IMR-90 (cell line): ENCODE results near the gene TREH. TPM values are rescaled to one million over a fixed set of nuclear protein-coding genes. Genes with fewer than 3 reads are reported as not detected.

ENCODE experiments used
- ATAC-seq: fragments of 200-7000 bp; cut with Tn5 transposase; 2 replicates; pipeline ENCODE4 v1.9.1; 2020; ENCODE audit warnings: low read depth, mild to moderate bottlenecking, moderate library complexity
- BruUV-seq: library from RNA; stranded (reverse); fragments of 400-500 nt; replicated peaks from 2 replicates; lab custom pipeline; 2021; lab: Mats Ljungman, UMichigan
- CTCF ChIA-PET: fragments of 300-600 bp; formaldehyde crosslinking; extraction: SDS; loops from one replicate; lab custom pipeline; 2021; ENCODE audit warnings: antibody characterized with exemption; lab: Yijun Ruan, JAX
- POLR2A ChIA-PET: fragments of 300-600 bp; sonication (Branson Sonifier 250); formaldehyde crosslinking; loops from one replicate; lab custom pipeline; 2022; ENCODE audit warnings: antibody characterized with exemption; ENCODE audit not compliant: unreplicated experiment; lab: Charles Lee
- DNase-seq: peaks from one replicate; pipeline ENCODE4 v3.0.0; 2013
- H2AFZ ChIP-seq: replicated peaks from 2 replicates; pipeline ENCODE3; 2013; ENCODE audit warnings: low read length, mild to moderate bottlenecking; ENCODE audit not compliant: poor library complexity
- H2AK5ac ChIP-seq: 2 replicates; pipeline ENCODE4 v1.6.1; 2013; ENCODE audit warnings: low read depth, low read length, inconsistent platforms
- H2AK9ac ChIP-seq: replicated peaks from 2 replicates; pipeline ENCODE3; 2013; ENCODE audit warnings: mild to moderate bottlenecking, low read depth, low read length, moderate library complexity; ENCODE audit not compliant: poor library complexity
- H2BK120ac ChIP-seq: 2 replicates; pipeline ENCODE4 v1.6.1; 2013; ENCODE audit warnings: low read depth, low read length, inconsistent platforms
- H2BK15ac ChIP-seq: 3 replicates; pipeline ENCODE4 v1.6.1; 2013; ENCODE audit warnings: low read depth, low read length, inconsistent platforms
- H2BK20ac ChIP-seq: 2 replicates; pipeline ENCODE4 v1.6.1; 2013; ENCODE audit warnings: low read depth, mild to moderate bottlenecking, inconsistent platforms, low read length, moderate library complexity
- H2BK5ac ChIP-seq: 2 replicates; pipeline ENCODE4 v1.6.1; 2013; ENCODE audit warnings: mild to moderate bottlenecking, low read depth, low read length, inconsistent platforms; ENCODE audit not compliant: poor library complexity, severe bottlenecking
- H3K14ac ChIP-seq: replicated peaks from 2 replicates; pipeline ENCODE4 v1.6.1; 2013; ENCODE audit warnings: low read depth, low read length, inconsistent platforms
- H3K18ac ChIP-seq: 2 replicates; pipeline ENCODE4 v1.6.1; 2013; ENCODE audit warnings: low read depth, low read length, control low read depth
- H3K23ac ChIP-seq: 2 replicates; pipeline ENCODE4 v1.6.1; 2013; ENCODE audit warnings: low read depth, low read length, inconsistent platforms
- H3K27ac ChIP-seq: 2 replicates; pipeline ENCODE4 v1.5.1; 2013; ENCODE audit warnings: mild to moderate bottlenecking, control low read depth, low read length; ENCODE audit not compliant: insufficient read depth
- H3K27me3 ChIP-seq: 2 replicates; pipeline ENCODE4 v1.6.1; 2013; ENCODE audit warnings: low read length; ENCODE audit not compliant: control insufficient read depth, insufficient read depth
- H3K36me3 ChIP-seq: 2 replicates; pipeline ENCODE4 v1.6.1; 2013; ENCODE audit warnings: low read length, mixed read lengths; ENCODE audit not compliant: control insufficient read depth, insufficient read depth
- H3K4ac ChIP-seq: 2 replicates; pipeline ENCODE4 v1.6.1; 2013; ENCODE audit warnings: low read depth, low read length, inconsistent platforms
- H3K4me1 ChIP-seq: 2 replicates; pipeline ENCODE4 v1.6.1; 2013; ENCODE audit warnings: low read length, mixed read lengths; ENCODE audit not compliant: control insufficient read depth, insufficient read depth
- H3K4me2 ChIP-seq: 2 replicates; pipeline ENCODE4 v1.6.1; 2013; ENCODE audit warnings: low read depth, mild to moderate bottlenecking, control low read depth, low read length, moderate library complexity
- H3K4me3 ChIP-seq: 2 replicates; pipeline ENCODE4 v1.5.1; 2013; ENCODE audit warnings: low read depth, mild to moderate bottlenecking, control low read depth, low read length, moderate library complexity; ENCODE audit not compliant: insufficient read depth
- H3K56ac ChIP-seq: 2 replicates; pipeline ENCODE4 v1.6.1; 2013; ENCODE audit warnings: low read length, inconsistent platforms; ENCODE audit not compliant: insufficient read depth; ENCODE audit errors: extremely low read depth
- H3K79me1 ChIP-seq, 2 experiments: 2 replicates each; pipeline ENCODE4 v1.6.1; 2013; ENCODE audit warnings: low read length in 2 of 2, inconsistent platforms in 1 of 2, low read depth in 1 of 2
- H3K9ac ChIP-seq: 2 replicates; pipeline ENCODE4 v1.6.1; 2013; ENCODE audit warnings: low read depth, low read length, control low read depth
- H3K9me1 ChIP-seq: 2 replicates; pipeline ENCODE4 v1.6.1; 2013; ENCODE audit warnings: low read length, inconsistent platforms; ENCODE audit not compliant: insufficient read depth
- H3K9me3 ChIP-seq: 2 replicates; pipeline ENCODE4 v1.6.1; 2013; ENCODE audit warnings: low read length; ENCODE audit not compliant: control insufficient read depth, insufficient read depth
- H4K20me1 ChIP-seq: 2 replicates; pipeline ENCODE4 v1.6.1; 2013; ENCODE audit warnings: low read length, inconsistent platforms; ENCODE audit not compliant: insufficient read depth
- H4K5ac ChIP-seq: 2 replicates; pipeline ENCODE4 v1.6.1; 2013; ENCODE audit warnings: mild to moderate bottlenecking, low read depth, low read length, control low read depth
- H4K8ac ChIP-seq, 2 experiments: 2 replicates each; pipeline ENCODE4 v1.6.1; 2013; ENCODE audit warnings: low read depth in 2 of 2, low read length in 2 of 2, control low read depth in 1 of 2, inconsistent platforms in 1 of 2
- H4K91ac ChIP-seq: 2 replicates; pipeline ENCODE4 v1.6.1; 2013; ENCODE audit warnings: low read depth, low read length, inconsistent platforms; ENCODE audit not compliant: insufficient read depth
- BHLHE40 ChIP-seq: fragments of 150-350 bp; IDR thresholded peaks from 2 replicates; pipeline ENCODE4 v1.6.1; 2016; ENCODE audit warnings: mild to moderate bottlenecking, low read depth, low read length
- CEBPB ChIP-seq: IDR thresholded peaks from 2 replicates; pipeline ENCODE4 v1.6.1; 2012; ENCODE audit warnings: low read depth, low read length, improper control_type of control experiment
- CHD1 ChIP-seq: IDR thresholded peaks from 2 replicates; pipeline ENCODE4 v1.6.1; 2012; ENCODE audit warnings: low read depth, low read length, improper control_type of control experiment
- CTCF ChIP-seq: conservative IDR thresholded peaks from 2 replicates; pipeline ENCODE4 v1.5.1; 2012; ENCODE audit warnings: mild to moderate bottlenecking, low read depth, low read length, improper control_type of control experiment
- ELK1 ChIP-seq: fragments of 150-350 bp; IDR thresholded peaks from 2 replicates; pipeline ENCODE4 v1.6.1; 2016; ENCODE audit warnings: low read depth, mild to moderate bottlenecking, low read length, moderate library complexity, borderline replicate concordance
- FOS ChIP-seq: fragments of 150-350 bp; IDR thresholded peaks from 2 replicates; pipeline ENCODE4 v1.6.1; 2016; ENCODE audit warnings: low read depth, low read length
- MAFK ChIP-seq: IDR thresholded peaks from 2 replicates; pipeline ENCODE4 v1.6.1; 2012; ENCODE audit warnings: low read depth, low read length, improper control_type of control experiment
- MAZ ChIP-seq: IDR thresholded peaks from 2 replicates; pipeline ENCODE4 v1.6.1; 2012; ENCODE audit warnings: low read depth, mild to moderate bottlenecking, low read length, improper control_type of control experiment, moderate library complexity, borderline replicate concordance
- MXI1 ChIP-seq: IDR thresholded peaks from 2 replicates; pipeline ENCODE4 v1.6.1; 2012; ENCODE audit warnings: low read depth, mild to moderate bottlenecking, low read length, moderate library complexity, borderline replicate concordance
- NFE2L2 ChIP-seq: fragments of 150-350 bp; IDR thresholded peaks from 2 replicates; pipeline ENCODE4 v1.6.1; 2016; ENCODE audit warnings: low read depth, mild to moderate bottlenecking, low read length
- POLR2A ChIP-seq: IDR thresholded peaks from 2 replicates; pipeline ENCODE4 v1.6.1; 2012; ENCODE audit warnings: mild to moderate bottlenecking, low read depth, low read length
- RAD21 ChIP-seq: IDR thresholded peaks from 2 replicates; pipeline ENCODE4 v1.6.1; 2012; ENCODE audit warnings: low read length, improper control_type of control experiment
- RCOR1 ChIP-seq: IDR thresholded peaks from 2 replicates; pipeline ENCODE4 v1.6.1; 2012; ENCODE audit warnings: mild to moderate bottlenecking, low read length, improper control_type of control experiment; ENCODE audit not compliant: insufficient replicate concordance
- RFX5 ChIP-seq: IDR thresholded peaks from 2 replicates; pipeline ENCODE4 v1.8.0; 2012; ENCODE audit warnings: low read depth, mild to moderate bottlenecking, low read length, moderate library complexity
- SMC3 ChIP-seq: fragments of 150-350 bp; IDR thresholded peaks from 2 replicates; pipeline ENCODE4 v1.6.1; 2016; ENCODE audit warnings: low read depth, mild to moderate bottlenecking, antibody characterized with exemption, low read length, moderate library complexity
- WGBS, 2 experiments: methylation state at CpG; one replicate each; pipeline versions ENCODE4 v1.1.5 to v1.1.7; 2013; ENCODE audit warnings: missing lambda C conversion rate in 2 of 2; ENCODE audit not compliant: insufficient read length in 1 of 2; ENCODE audit errors: extremely low coverage in 2 of 2; 5-methylcytosine and 5-hydroxymethylcytosine counted together
- dilution Hi-C: fragments of 300-500 bp; cut with HindIII; formaldehyde crosslinking; loops from one replicate; pipeline ENCODE4 v1.14.3; 2018; ENCODE audit warnings: low sequenced_read_pairs; ENCODE audit not compliant: unreplicated experiment
- in situ Hi-C: fragments of 300-500 bp; cut with MboI; formaldehyde crosslinking; loops from 3 replicates; pipeline ENCODE4 v1.14.3; 2019; ENCODE audit warnings: low sequenced_read_pairs, inconsistent platforms, mixed read lengths
- intact Hi-C: fragments of 100-400 bp; cut with micrococcal nuclease; formaldehyde crosslinking; loops from 2 replicates; pipeline ENCODE4 v1.10.0; 2022
- polyA plus RNA-seq, 3 experiments: library from polyadenylated mRNA; depleted of rRNA; stranded (reverse); fragments of >200 nt; gene quantifications; 2 replicates each; pipeline ENCODE4 v1.2.3, GENCODE V29; 2012; ENCODE audit warnings: low replicate concordance in 1 of 3
- total RNA-seq: library from RNA; depleted of rRNA; stranded (reverse); fragments of >200 nt; gene quantifications from 2 replicates; pipeline ENCODE4 v1.2.3, GENCODE V29; 2012
- TF ChIP-seq, protein P1 (sequence below): fragments of 150-350 bp; IDR thresholded peaks from 2 replicates; pipeline ENCODE4 v1.6.1; 2017; ENCODE audit warnings: mild to moderate bottlenecking, antibody characterized with exemption, low read length, low read depth

The TREH gene
- total and polyA plus RNA-seq, 2 of the 4 experiments (the other 2 are of a cell fraction), result not detected

- POLR2A ChIA-PET, result no interaction called here
- Histone ChIP-seq H3K9ac (no peak overlapping the region), H4K5ac (no peak overlapping the region), H2AK9ac (no peak overlapping the region), H3K4me3 (no peak overlapping the region), H4K8ac (no peak overlapping the region), H2AFZ (no peak overlapping the region), H3K4ac (no peak overlapping the region), H3K27ac (no peak overlapping the region), H3K23ac (no peak overlapping the region), H2BK5ac (no peak overlapping the region), H3K4me2 (no peak overlapping the region), H3K18ac (no peak overlapping the region), H3K27me3 (no peaks in the 10 kb centered on the region), H2BK120ac (no peak overlapping the region), H3K9me1 (no peaks in the 10 kb centered on the region), H2AK5ac (no peak overlapping the region), H3K9me3 (no peaks in the 10 kb centered on the region), H2BK15ac (no peak overlapping the region), H4K91ac (no peak overlapping the region), H3K4me1 (0 out of 2 replicates have a peak, but pooled peaks cover 1% of the 10 kb centered on the region), H3K79me1 (peaks cover 32 to 68% of the 10 kb centered on the region in 2 experiments), H2BK20ac (no peak overlapping the region), H3K36me3 (peaks cover 84% of the 10 kb centered on the region), H3K14ac (no peak overlapping the region), H4K20me1 (peaks cover 20% of the 10 kb centered on the region), H3K56ac (no peak overlapping the region)
- CTCF ChIA-PET, result no interaction called here
- TF ChIP-seq MXI1 (no peak), POLR2A (no peak), BHLHE40 (no peak), SMC3 (no peak), MAFK (no peak), RAD21 (no peak), CTCF (no peak), FOS (no peak), RFX5 (no peak), CHD1 (no peak), RCOR1 (no peak), ELK1 (no peak), CEBPB (no peak), NFE2L2 (no peak), MAZ (no peak)
- TF ChIP-seq, protein P1, sequence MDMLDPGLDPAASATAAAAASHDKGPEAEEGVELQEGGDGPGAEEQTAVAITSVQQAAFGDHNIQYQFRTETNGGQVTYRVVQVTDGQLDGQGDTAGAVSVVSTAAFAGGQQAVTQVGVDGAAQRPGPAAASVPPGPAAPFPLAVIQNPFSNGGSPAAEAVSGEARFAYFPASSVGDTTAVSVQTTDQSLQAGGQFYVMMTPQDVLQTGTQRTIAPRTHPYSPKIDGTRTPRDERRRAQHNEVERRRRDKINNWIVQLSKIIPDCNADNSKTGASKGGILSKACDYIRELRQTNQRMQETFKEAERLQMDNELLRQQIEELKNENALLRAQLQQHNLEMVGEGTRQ, result no peak
- no peak for ATAC-seq
- WGBS, 2 experiments, result no CpG with 5 or more reads among the region's 5 CpGs
- no peak for DNase-seq
- dilution Hi-C loops (no loop called here), in situ Hi-C loops (no loop called here), intact Hi-C loops (no loop called here)
- no TSS peak for BruUV-seq
Observed at GRCh38 chr11:118648291-118648690, 31.2 kb downstream of the TREH start.
